HepG2 (cell line): ENCODE measurements around the gene ATG13. TPM values are rescaled to one million over a fixed set of nuclear protein-coding genes. Genes with fewer than 3 reads are reported as not detected.

ENCODE experiments used
- DZIP1 ChIP-seq: sonication (generic); formaldehyde crosslinking; IDR thresholded peaks from 2 replicates; pipeline ENCODE4 v1.5.0; 2020; ENCODE audit warnings: mild to moderate bottlenecking, missing genetic modification reagents
- EED ChIP-seq: sonication (generic); formaldehyde crosslinking; IDR thresholded peaks from 2 replicates; pipeline ENCODE4 v1.5.0; 2020; ENCODE audit warnings: mild to moderate bottlenecking, missing genetic modification reagents
- FOXP1 ChIP-seq, 2 experiments: fragments of 450-650 bp in 1 of 2; IDR thresholded peaks; 2 replicates each; pipeline ENCODE4 v1.6.1; 2017 to 2018; ENCODE audit warnings: antibody characterized with exemption in 1 of 2
- KLF6 ChIP-seq: IDR thresholded peaks from 2 replicates; pipeline ENCODE4 v1.8.0; 2016; ENCODE audit warnings: missing biosample characterization, missing genetic modification reagents
- MTERF4 ChIP-seq: sonication (generic); formaldehyde crosslinking; IDR thresholded peaks from 2 replicates; pipeline ENCODE4 v1.8.0; 2023; ENCODE audit warnings: mild to moderate bottlenecking, missing genetic modification reagents
- NCOR1 ChIP-seq: fragments of 200-600 bp; sonication (generic); IDR thresholded peaks from 2 replicates; pipeline ENCODE4 v1.7.0; 2017; ENCODE audit warnings: antibody characterized with exemption, low read length, borderline replicate concordance
- REXO4 ChIP-seq: sonication (generic); formaldehyde crosslinking; IDR thresholded peaks from 2 replicates; pipeline ENCODE4 v1.8.0; 2022; ENCODE audit warnings: missing genetic modification reagents, mild to moderate bottlenecking, borderline replicate concordance
- RFXANK ChIP-seq: IDR thresholded peaks from 2 replicates; pipeline ENCODE4 v1.6.1; 2016
- SKIL ChIP-seq: sonication (generic); formaldehyde crosslinking; IDR thresholded peaks from 2 replicates; pipeline ENCODE4 v1.8.0; 2022; ENCODE audit warnings: missing genetic modification reagents, mild to moderate bottlenecking, moderate library complexity, borderline replicate concordance
- TEAD3 ChIP-seq: optimal IDR thresholded peaks from 2 replicates; pipeline ENCODE3; 2016; ENCODE audit warnings: borderline replicate concordance
- ZBTB2 ChIP-seq: sonication (generic); formaldehyde crosslinking; IDR thresholded peaks from 2 replicates; pipeline ENCODE4 v1.8.0; 2022; ENCODE audit warnings: low read depth, missing genetic modification reagents
- ZFP37 ChIP-seq: sonication (generic); formaldehyde crosslinking; IDR thresholded peaks from 2 replicates; pipeline ENCODE4 v1.4.0; 2020; ENCODE audit warnings: missing genetic modification reagents, borderline replicate concordance
- ZFX ChIP-seq: sonication (generic); formaldehyde crosslinking; IDR thresholded peaks from 2 replicates; pipeline ENCODE4 v1.4.0; 2020; ENCODE audit warnings: mild to moderate bottlenecking, low read depth, missing genetic modification reagents, moderate library complexity
- ZFY ChIP-seq: sonication (generic); formaldehyde crosslinking; IDR thresholded peaks from 2 replicates; pipeline ENCODE4 v1.4.0; 2020; ENCODE audit warnings: missing genetic modification reagents
- ZNF180 ChIP-seq: sonication (generic); formaldehyde crosslinking; IDR thresholded peaks from 2 replicates; pipeline ENCODE4 v1.4.0; 2020; ENCODE audit warnings: low read depth, missing genetic modification reagents, borderline replicate concordance
- ZNF556 ChIP-seq: sonication (generic); formaldehyde crosslinking; IDR thresholded peaks from 2 replicates; pipeline ENCODE4 v1.4.0; 2020; ENCODE audit warnings: mild to moderate bottlenecking, missing genetic modification reagents, borderline replicate concordance
- ZNF607 ChIP-seq: sonication (generic); formaldehyde crosslinking; IDR thresholded peaks from 2 replicates; pipeline ENCODE4 v1.5.1; 2020; ENCODE audit warnings: missing genetic modification reagents, mild to moderate bottlenecking, borderline replicate concordance
- ZNF720 ChIP-seq: sonication (generic); formaldehyde crosslinking; IDR thresholded peaks from 2 replicates; pipeline ENCODE4 v1.4.0; 2020; ENCODE audit warnings: missing genetic modification reagents
- ZNF784 ChIP-seq: sonication (generic); formaldehyde crosslinking; IDR thresholded peaks from 2 replicates; pipeline ENCODE4 v1.5.1; 2020; ENCODE audit warnings: missing genetic modification reagents, mild to moderate bottlenecking, borderline replicate concordance
- polyA plus RNA-seq, 8 experiments: library from polyadenylated mRNA; depleted of rRNA in 3 of 8; stranded (reverse) in 7 of 8; unstranded in 1 of 8; fragments of >200 nt; fragmentation: Illumina TruSeq in 4 of 8; extraction: Trizol in 4 of 8; gene quantifications; 2 replicates each; pipeline versions ENCODE4 v1.2.1 to v1.2.3, GENCODE V29; 2011 to 2016; ENCODE audit warnings: low read depth in 4 of 8, missing spikeins in 1 of 8, mixed read lengths in 1 of 8; ENCODE audit not compliant: insufficient read depth in 1 of 8
- total RNA-seq, 5 experiments: library from RNA; depleted of rRNA; stranded (reverse); fragments of >200 nt; fragmentation: Illumina TruSeq; extraction: Trizol; gene quantifications; 2 replicates each; pipeline ENCODE4 v1.2.3, GENCODE V29; 2016; ENCODE audit warnings: low read depth in 1 of 5
- TF ChIP-seq, protein P1 (sequence below): sonication (generic); formaldehyde crosslinking; IDR thresholded peaks from 2 replicates; pipeline ENCODE4 v1.5.0; 2020; ENCODE audit warnings: mild to moderate bottlenecking, low read depth, missing genetic modification reagents, borderline replicate concordance

The ATG13 gene
- total and polyA plus RNA-seq, 2 of the 13 experiments (the other 11 are each of a cell fraction or from before 2014, with no cell fraction given): 55.0 to 77.3 TPM

DNA sequence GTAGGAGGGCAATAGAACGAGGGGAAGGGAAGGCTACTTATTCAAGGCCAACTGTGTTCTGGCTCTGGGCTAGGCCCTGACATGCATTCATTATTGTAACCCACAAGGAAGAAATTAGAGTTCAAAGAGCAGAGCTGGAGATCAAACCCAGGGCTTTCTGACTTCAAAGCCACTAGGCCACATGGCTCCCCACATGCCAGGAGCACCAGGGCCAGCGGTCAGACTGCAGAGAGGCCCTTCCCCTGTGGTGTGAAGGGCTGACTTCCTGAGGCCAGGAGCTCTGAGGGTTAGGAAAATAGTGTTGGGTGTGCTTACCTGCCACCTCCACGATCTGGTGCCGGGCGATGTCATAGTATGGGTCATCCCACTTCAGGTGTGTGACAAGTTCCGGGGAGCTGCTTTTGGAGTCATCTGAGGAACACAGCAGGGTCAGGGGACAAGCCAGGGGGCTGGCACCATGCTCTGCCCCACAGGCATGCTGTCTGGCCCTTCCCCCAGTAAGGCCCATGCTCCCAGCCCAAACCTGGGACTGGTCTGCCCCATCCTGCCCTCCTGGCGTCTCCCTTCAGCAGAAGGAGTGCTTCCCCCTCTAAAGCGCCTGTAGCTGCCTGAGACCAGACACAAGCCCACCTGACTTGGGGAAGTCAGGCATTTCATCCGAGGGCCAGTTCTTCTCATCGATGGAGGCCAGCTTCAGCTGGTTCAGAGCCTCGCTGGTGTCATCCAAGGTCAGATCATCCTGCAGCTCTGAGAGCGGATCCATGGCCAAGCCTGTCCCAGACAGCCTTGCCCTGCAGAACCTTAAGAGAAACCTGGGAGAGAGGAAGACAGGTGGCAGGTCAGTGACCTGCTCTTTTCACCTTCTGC lies 78.2 kb downstream of the ATG13 start (continued):
- TF ChIP-seq SKIL (CRISPR knock-in tag): peak; percentile 55; the same call in 1 of the 2 replicates
- TF ChIP-seq FOXP1 (IDR thresholded peaks at IDR 0.05): no peak
- TF ChIP-seq FOXP1 (CRISPR knock-in tag; IDR thresholded peaks at IDR 0.05): no peak
- TF ChIP-seq ZNF180: peak; percentile 55; the same call in 1 of the 2 replicates
- peak; percentile 86; the same call in 1 of the 2 replicates for TF ChIP-seq ZFP37
- no peak for TF ChIP-seq KLF6 (CRISPR knock-in tag)
- no peak for TF ChIP-seq ZNF556 (CRISPR knock-in tag)
- TF ChIP-seq REXO4: peak; percentile 72; the same call in 1 of the 2 replicates
- TF ChIP-seq ZFY: peak; percentile 86
- TF ChIP-seq RFXANK (CRISPR knock-in tag): no peak
- TF ChIP-seq ZNF607: peak; percentile 87
- no peak for TF ChIP-seq MTERF4 (CRISPR knock-in tag)
- no peak for TF ChIP-seq NCOR1
- no peak for TF ChIP-seq EED (CRISPR knock-in tag)
- peak; percentile 45 for TF ChIP-seq TEAD3 (CRISPR knock-in tag)
- TF ChIP-seq ZBTB2 (CRISPR knock-in tag): no peak
- 0 out of 2 replicates have a peak, but pooled peaks have one; percentile 58 for TF ChIP-seq DZIP1 (CRISPR knock-in tag)
- TF ChIP-seq, protein P1, sequence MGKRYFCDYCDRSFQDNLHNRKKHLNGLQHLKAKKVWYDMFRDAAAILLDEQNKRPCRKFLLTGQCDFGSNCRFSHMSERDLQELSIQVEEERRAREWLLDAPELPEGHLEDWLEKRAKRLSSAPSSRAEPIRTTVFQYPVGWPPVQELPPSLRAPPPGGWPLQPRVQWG (CRISPR knock-in tag): no peak
- TF ChIP-seq ZFX (CRISPR knock-in tag): peak; percentile 79
- TF ChIP-seq ZNF784 (CRISPR knock-in tag): no peak
- no peak for TF ChIP-seq ZNF720 (CRISPR knock-in tag)
